ENCODE measurements around the gene SCYL2. TPM values are rescaled to one million over a fixed set of nuclear protein-coding genes. Genes with fewer than 3 reads are reported as not detected.

SCYL2 gene
- total and polyA plus RNA-seq, 4 donors: 10.0 to 32.5 (median 18.9) TPM

GRCh38 chr12:100360450-100360849 is 93.5 kb downstream of the SCYL2 start:
- no peak overlapping the region for H3K4me3 ChIP-seq (ENCODE audit: low read depth in 1 of 3, low read length in 3 of 3)

More at GRCh38 chr12:100360450-100360849, 93.5 kb downstream of the SCYL2 start:
- TF ChIP-seq REST (IDR thresholded peaks at IDR 0.05): no peak
- no peak for TF ChIP-seq HNF4G (IDR thresholded peaks at IDR 0.05)
- no peak for TF ChIP-seq SP1 (IDR thresholded peaks at IDR 0.05)
- TF ChIP-seq ZBTB33 (IDR thresholded peaks at IDR 0.05): no peak
- TF ChIP-seq JUND (IDR thresholded peaks at IDR 0.05): no peak
- TF ChIP-seq YY1 (IDR thresholded peaks at IDR 0.05): no peak
- TF ChIP-seq TAF1 (conservative IDR thresholded peaks at IDR 0.05): no peak
- TF ChIP-seq, protein P1, sequence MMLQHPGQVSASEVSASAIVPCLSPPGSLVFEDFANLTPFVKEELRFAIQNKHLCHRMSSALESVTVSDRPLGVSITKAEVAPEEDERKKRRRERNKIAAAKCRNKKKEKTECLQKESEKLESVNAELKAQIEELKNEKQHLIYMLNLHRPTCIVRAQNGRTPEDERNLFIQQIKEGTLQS (IDR thresholded peaks at IDR 0.05): no peak
- no peak for TF ChIP-seq RXRA (IDR thresholded peaks at IDR 0.05)
- no peak for TF ChIP-seq FOXA1 (IDR thresholded peaks at IDR 0.05)
- no peak for TF ChIP-seq RAD21 (IDR thresholded peaks at IDR 0.05)
- no peak for TF ChIP-seq FOXA2 (IDR thresholded peaks at IDR 0.05)
- TF ChIP-seq EGR1 (IDR thresholded peaks at IDR 0.05; ENCODE audit: low read depth in 2 of 2): no peak
- no peak for TF ChIP-seq GABPA (IDR thresholded peaks at IDR 0.05 in 1 of 2, conservative IDR thresholded peaks at IDR 0.05 in 1 of 2)
- TF ChIP-seq MAX (IDR thresholded peaks at IDR 0.05): no peak
- no peak for TF ChIP-seq CTCF (IDR thresholded peaks at IDR 0.05; ENCODE audit: low read depth, low read length, missing input control)
- no peak for DNase-seq (ENCODE audit: low spot score)
- no peaks in the 10 kb centered on the region for H3K36me3 ChIP-seq (ENCODE audit: control insufficient read depth in 4 of 4, insufficient read depth in 3 of 4, low read depth in 1 of 4, low read length in 3 of 4)
- no peaks in the 10 kb centered on the region for H3K9me3 ChIP-seq (ENCODE audit: control insufficient read depth in 4 of 4, low read length in 3 of 4)
- H3K27ac ChIP-seq (ENCODE audit: low read depth in 1 of 2, low read length in 2 of 2): no peak overlapping the region
- no peaks in the 10 kb centered on the region for H3K27me3 ChIP-seq (ENCODE audit: control insufficient read depth in 4 of 4, insufficient read depth in 4 of 4, low read length in 3 of 4)
- peaks cover 0 to 6% (median 5%) of the 10 kb centered on the region in 4 donors for H3K4me1 ChIP-seq (ENCODE audit: control insufficient read depth in 4 of 4, insufficient read depth in 4 of 4, low read length in 3 of 4)
- H3K9ac ChIP-seq (ENCODE audit: low read depth in 1 of 2, low read length in 2 of 2): no peak overlapping the region

Data from liver (tissue), 9 donors.